RPMI7951 (cell line): ENCODE measurements around the gene SMIM35. TPM values are rescaled to one million over a fixed set of nuclear protein-coding genes. Genes with fewer than 3 reads are reported as not detected.
A peak's percentile ranks its signal among the peaks of the same experiment; 100 is the strongest.

Source experiments
- DNase-seq: peaks from one replicate; pipeline ENCODE4 v3.0.0-alpha.2; 2012; ENCODE audit warnings: low read depth
- total RNA-seq: library from RNA; depleted of rRNA; stranded (reverse); fragments of >200 nt; shearing (Covaris generic); gene quantifications from 2 replicates; pipeline ENCODE4 v1.2.3, GENCODE V29; 2014

The SMIM35 gene
- total RNA-seq, 1 experiment from 2014 or later, result not detected

- DNase-seq, result no peak
These were observed 82.1 kb downstream of the SMIM35 start for GRCh38 chr11:118004543-118005223.

GRCh38 chr11:118003456-118003855 lies 83.3 kb downstream of the SMIM35 start:
- no peak for DNase-seq

GRCh38 chr11:118002541-118003423 lies 84.0 kb downstream of the SMIM35 start:
- peak; percentile 11 for DNase-seq

GRCh38 chr11:118002010-118002540 lies 84.7 kb downstream of the SMIM35 start:
- no peak for DNase-seq

- DNase-seq, result no peak
These were observed 85.2 kb downstream of the SMIM35 start for GRCh38 chr11:118001494-118001971.

GRCh38 chr11:118000850-118001228 lies 85.9 kb downstream of the SMIM35 start:
- no peak for DNase-seq

- no peak for DNase-seq
These were observed 86.5 kb downstream of the SMIM35 start for GRCh38 chr11:118000067-118000849.

GRCh38 chr11:117999354-117999993 lies 87.3 kb downstream of the SMIM35 start:
- DNase-seq, result no peak

GRCh38 chr11:117998664-117999353 lies 88.0 kb downstream of the SMIM35 start:
- DNase-seq, result no peak

GRCh38 chr11:117997823-117998579 lies 88.8 kb downstream of the SMIM35 start:
- DNase-seq, result no peak

GRCh38 chr11:117997406-117997805 lies 89.4 kb downstream of the SMIM35 start:
- no peak for DNase-seq

- DNase-seq, result no peak
These were observed 90.7 kb downstream of the SMIM35 start for GRCh38 chr11:117996058-117996457.

- no peak for DNase-seq
These were observed 91.3 kb downstream of the SMIM35 start for GRCh38 chr11:117995472-117995871.

- DNase-seq, result no peak
These were observed 92.6 kb downstream of the SMIM35 start for GRCh38 chr11:117993988-117994745.

GRCh38 chr11:117992620-117993019 lies 94.1 kb downstream of the SMIM35 start:
- DNase-seq, result no peak

GRCh38 chr11:117992136-117992535 lies 94.6 kb downstream of the SMIM35 start:
- no peak for DNase-seq

- DNase-seq, result no peak
These were observed 97.2 kb downstream of the SMIM35 start for GRCh38 chr11:117989351-117990102.

- DNase-seq, result no peak
These were observed 99.7 kb downstream of the SMIM35 start for GRCh38 chr11:117986981-117987574.
